SW 1271 (cell line): Measurements from ENCODE around the gene TMTC3.
"Not testable (repeated sequence)": the region's sequence is repeated elsewhere in the genome, so short reads cannot be mapped to it uniquely, and the experiment has no call there.

Experiments used
- DNase-seq, 2 experiments: peaks; one replicate each; lab custom pipeline; 2025; lab: John Stamatoyannopoulos, UW

Gene TMTC3

GRCh38 chr12:88166179-88166578, 24.1 kb downstream of the TMTC3 start:
- DNase-seq, result no peak

DNA sequence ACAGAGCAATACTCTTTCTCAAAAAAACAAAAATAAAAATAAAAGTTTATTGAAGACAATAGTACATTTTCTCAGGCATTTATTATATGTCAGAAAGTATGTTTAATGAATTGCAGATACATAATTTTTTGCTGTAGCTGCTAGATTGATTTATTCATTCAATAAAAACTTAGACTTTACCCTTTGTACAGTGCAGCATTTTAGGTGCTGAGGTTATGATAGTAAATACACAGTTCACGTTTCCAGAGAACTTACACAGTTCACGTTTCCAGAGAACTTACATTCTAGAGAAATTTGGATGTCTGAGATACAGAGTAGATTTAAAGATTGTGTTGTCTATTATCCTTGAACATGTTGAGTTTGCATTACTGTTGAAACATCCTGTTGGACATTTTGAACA, 25.3 kb downstream of the TMTC3 start:
- no peak for DNase-seq

- no peak for DNase-seq
Measured at GRCh38 chr12:88172844-88173407, 30.8 kb downstream of the TMTC3 start.

GRCh38 chr12:88175544-88175943, 33.4 kb downstream of the TMTC3 start:
- DNase-seq, result no peak

DNA sequence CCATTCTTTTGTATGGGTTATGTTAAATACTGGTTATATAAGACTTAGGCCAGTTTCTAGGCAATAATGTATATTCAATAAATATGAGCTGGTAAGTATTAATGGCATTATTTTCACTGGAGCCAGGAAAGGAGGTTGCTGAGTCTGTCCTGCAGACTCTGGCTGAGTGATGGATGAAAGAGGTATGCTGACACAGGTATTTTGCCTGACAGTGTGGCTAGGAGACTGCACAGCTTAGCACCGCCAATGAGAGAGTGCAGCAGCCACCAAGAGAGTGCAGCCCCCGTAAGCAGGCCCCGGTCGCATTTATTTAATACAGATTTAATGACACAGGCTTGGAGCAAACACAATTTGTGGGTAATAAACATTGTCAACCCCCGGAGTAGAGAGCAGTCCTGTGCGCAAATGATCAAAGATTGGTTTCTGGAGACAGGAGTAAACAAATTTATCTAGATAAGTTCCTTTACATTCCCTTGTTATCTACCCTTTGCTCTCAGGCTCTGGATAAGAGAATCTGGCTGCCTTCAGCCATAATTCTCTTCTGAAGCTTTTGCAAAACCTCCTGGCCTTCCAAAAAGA, 37.4 kb downstream of the TMTC3 start:
- DNase-seq, result no peak

GRCh38 chr12:88181881-88182280, 39.8 kb downstream of the TMTC3 start:
- no peak for DNase-seq

- DNase-seq, result no peak
Measured at GRCh38 chr12:88182416-88182815, 40.3 kb downstream of the TMTC3 start.

DNA sequence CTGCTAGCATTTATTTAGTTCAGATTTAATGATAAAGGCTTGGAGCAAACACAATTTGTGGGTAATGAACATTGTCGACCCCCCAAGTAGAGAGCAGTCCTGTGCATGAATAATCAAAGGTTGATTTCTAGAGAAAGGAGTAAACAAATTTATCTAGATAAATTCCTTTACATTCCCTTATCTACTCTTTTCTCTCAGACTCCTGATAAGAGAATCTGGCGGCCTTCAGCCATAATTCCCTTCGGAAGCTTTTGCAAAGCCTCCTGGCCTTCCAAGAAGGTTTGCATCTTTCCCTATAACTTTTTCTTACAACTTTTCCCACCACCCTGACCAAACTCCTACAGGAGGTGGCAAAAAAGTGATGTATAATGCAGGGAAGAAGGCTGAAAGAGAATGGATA, 42.1 kb downstream of the TMTC3 start:
- no peak for DNase-seq

GRCh38 chr12:88185279-88185678, 43.2 kb downstream of the TMTC3 start:
- DNase-seq, result no peak

- peak in 1 of 2 experiments; percentile 3 for DNase-seq
Measured at GRCh38 chr12:88185988-88186387, 43.9 kb downstream of the TMTC3 start.

DNA sequence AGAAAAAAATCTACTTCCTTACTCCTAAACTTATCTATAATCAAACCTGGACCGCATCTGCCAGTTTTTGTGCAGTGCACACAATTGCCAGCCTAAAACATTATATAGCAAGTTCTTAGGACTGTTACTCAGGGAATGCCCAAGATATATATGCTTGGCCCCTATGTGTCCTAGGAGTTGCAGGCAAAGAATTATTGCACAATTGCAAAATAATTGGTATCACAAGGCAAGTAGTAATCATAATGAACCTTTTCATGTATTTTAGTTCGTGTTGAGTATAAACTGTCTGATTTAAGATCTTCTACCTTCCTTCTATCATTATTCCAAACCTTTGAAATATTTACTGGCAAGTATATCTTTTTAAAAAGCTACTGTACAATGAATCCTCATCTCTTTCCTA, 45.5 kb downstream of the TMTC3 start:
- no peak for DNase-seq

DNA sequence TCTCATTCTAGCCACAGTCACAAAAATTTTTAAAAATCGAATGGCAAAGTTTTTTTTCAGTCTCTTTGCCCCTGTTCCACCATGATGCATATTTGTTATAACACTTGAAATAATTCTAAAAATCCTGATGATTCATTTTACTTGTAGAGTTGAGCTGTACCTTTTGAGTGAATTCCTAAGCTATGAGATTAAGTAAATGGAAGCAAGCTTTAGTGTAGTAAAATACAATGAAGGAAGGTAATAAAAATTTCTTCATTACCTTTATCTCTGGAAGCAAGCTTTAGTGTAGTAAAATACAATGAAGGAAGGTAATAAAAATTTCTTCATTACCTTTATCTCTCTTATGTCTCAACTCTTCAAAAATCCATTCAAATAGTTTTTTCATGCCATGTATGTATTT, 46.1 kb downstream of the TMTC3 start:
- DNase-seq, result no peak

- DNase-seq, result no peak
Measured at GRCh38 chr12:88192426-88192825, 50.3 kb downstream of the TMTC3 start.

DNA sequence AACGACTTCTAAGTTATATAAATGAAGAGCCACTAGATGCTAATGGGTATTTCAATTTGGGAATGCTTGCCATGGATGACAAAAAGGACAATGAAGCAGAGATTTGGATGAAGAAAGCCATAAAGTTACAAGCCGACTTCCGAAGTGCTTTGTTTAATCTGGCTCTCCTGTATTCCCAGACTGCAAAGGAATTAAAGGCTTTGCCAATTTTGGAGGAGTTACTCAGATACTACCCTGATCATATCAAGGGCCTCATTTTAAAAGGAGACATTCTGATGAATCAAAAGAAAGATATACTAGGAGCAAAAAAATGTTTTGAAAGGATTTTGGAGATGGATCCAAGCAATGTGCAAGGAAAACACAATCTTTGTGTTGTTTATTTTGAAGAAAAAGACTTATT, 52.8 kb downstream of the TMTC3 start:
- no peak for DNase-seq

- no peak for DNase-seq
Measured at GRCh38 chr12:88200029-88200428, 57.9 kb downstream of the TMTC3 start.

DNA sequence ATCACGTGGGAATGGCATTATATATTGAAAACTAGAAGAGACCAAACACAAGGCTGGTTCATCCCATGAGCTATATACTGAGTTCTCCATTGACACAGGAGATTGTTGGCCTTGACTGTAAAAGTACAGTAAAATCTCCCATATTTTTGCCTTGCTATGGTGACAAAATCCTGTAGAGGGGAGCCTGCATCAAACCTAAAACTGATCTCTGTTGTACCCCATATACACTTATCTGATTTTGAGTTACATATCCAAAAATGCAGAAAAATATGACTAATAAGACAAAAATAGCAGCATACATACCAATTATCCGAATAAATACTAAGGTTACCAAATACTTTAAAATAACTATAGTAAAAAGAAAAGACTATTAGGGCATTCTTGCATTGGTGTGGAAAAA, 60.4 kb downstream of the TMTC3 start:
- no peak for DNase-seq

DNA sequence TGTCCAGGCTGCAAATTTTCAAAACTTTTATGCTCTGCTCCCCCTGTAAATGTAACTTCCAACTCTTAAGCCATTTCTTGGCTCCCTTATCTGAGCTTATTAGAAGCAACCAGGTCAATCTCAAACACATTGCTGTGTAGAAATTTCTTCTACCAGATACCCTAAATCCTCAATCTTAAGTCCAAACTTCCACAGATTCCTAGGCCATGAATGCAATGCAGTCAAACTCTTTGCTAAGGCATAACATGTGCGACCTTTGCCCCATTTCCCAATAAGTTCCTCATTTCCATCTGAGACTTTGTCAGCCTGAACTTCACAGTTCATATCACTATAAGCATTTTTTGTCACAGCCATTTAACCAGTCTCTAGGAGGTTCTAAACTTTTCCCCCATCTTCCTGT, 64.5 kb downstream of the TMTC3 start:
- no peak for DNase-seq

DNA sequence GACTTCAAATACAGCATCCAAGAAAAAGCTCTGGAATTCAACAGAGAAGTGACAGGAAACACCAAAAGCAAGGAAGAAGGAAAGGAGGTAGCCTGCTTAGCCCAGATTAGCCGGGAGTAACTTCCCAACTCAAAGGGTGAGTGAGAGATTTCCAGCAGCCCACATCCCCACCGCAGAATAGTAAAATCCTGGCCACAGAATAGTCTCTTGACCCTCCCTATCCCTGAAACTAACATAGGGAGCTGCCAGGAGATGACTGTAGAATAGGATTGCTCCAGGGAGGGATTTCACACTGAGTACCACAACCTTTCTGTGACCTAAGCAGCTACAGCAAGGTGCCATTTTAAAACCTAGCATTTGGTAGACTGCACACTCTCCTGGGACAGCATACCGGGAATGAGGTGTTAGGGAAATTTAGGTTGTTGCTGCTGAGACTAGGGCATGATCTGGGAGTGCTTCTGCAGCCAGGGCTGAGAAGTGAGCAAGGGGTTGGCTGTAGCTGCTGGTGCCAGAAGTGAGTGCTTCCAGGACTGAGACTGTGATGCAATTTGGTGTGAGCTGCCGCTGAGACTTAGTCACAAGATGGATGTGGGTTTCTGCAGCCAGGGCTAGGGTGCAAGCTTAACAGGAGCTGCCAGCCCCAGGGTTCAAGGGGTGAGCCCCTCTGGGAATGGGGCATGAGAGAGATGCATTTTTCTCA, 66.0 kb downstream of the TMTC3 start:
- no peak for DNase-seq

DNA sequence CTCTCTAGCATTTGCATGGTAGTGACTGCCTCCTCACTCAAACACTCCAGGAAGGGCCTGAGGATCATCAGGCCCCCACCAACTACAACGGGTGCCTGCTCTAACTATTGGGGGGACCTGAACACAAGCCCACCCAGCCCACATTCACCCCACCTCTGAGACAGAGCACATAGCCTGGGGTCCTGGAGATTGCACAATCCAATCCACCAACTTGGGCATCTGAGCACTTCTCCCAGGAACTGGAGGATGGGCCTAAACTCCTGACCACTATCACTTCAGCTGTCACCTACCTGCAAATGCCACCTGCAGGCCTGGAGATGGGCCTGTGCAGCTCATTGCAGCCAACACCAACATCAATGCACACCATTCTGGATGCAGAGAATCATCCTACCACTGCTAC, 66.6 kb downstream of the TMTC3 start:
- DNase-seq, result no peak

DNA sequence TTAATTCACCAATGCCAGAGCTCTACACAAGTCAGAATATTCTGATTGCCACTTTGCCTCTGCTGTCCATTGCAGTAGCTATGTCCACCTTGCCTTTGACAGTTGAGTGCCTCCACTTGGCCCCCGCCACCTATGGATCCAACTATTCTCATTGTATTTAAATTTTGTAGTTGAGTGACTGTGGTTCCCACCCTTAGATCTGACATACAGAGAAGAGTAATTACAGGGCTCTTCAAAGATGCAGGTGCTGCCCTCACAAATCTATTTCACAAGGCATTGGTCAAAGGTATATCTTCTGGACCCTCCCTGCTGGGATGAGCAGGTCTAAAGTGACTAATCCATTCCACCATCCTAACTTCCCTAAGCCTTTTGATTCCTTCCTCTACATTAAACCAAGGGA, 68.2 kb downstream of the TMTC3 start:
- not testable (repeated sequence) for DNase-seq

- DNase-seq, result no peak
Measured at GRCh38 chr12:88218293-88218692, 76.2 kb downstream of the TMTC3 start.

DNA sequence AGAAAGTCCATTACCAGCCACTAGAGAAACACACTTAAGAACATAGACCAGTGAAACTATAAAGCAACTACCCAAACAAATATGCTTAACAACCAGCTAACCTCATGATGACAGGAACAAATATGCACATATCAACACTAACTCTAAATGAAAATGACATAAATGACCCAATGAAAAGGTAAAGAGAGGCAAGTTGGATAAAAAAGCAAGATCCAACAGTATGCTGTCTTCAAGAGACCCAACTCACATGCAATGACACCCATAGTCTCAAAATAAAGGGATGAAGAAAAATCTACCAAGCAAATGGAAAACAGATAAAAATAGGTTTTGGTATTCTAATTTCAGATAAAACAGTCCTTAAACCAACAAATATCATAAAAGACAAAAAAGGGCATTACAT, 77.8 kb downstream of the TMTC3 start:
- no peak for DNase-seq

- DNase-seq, result no peak
Measured at GRCh38 chr12:88223519-88223918, 81.4 kb downstream of the TMTC3 start.

GRCh38 chr12:88225776-88226175, 83.7 kb downstream of the TMTC3 start:
- DNase-seq, result no peak
